OCI-LY7 (cell line): Measurements from ENCODE around the gene PRIMA1.

ENCODE experiments used
- EZH2phosphoT487 ChIP-seq: fragments of 200-600 bp; sonication (generic); IDR thresholded peaks from 2 replicates; pipeline ENCODE4 v1.6.1; 2018; ENCODE audit warnings: low read depth, borderline replicate concordance, mild to moderate bottlenecking, mixed run types, antibody characterized with exemption, low read length, moderate library complexity, mixed read lengths
- TF ChIP-seq, protein P1 (sequence below): fragments of 200-600 bp; sonication (generic); conservative IDR thresholded peaks from 2 replicates; pipeline ENCODE4 v1.5.1; 2014; ENCODE audit warnings: mild to moderate bottlenecking, antibody characterized with exemption, low read length, moderate library complexity, mixed read lengths

GRCh38 chr14:93725993-93726392, 62.3 kb downstream of the PRIMA1 start:
- no peak for TF ChIP-seq EZH2phosphoT487
- TF ChIP-seq, protein P1, sequence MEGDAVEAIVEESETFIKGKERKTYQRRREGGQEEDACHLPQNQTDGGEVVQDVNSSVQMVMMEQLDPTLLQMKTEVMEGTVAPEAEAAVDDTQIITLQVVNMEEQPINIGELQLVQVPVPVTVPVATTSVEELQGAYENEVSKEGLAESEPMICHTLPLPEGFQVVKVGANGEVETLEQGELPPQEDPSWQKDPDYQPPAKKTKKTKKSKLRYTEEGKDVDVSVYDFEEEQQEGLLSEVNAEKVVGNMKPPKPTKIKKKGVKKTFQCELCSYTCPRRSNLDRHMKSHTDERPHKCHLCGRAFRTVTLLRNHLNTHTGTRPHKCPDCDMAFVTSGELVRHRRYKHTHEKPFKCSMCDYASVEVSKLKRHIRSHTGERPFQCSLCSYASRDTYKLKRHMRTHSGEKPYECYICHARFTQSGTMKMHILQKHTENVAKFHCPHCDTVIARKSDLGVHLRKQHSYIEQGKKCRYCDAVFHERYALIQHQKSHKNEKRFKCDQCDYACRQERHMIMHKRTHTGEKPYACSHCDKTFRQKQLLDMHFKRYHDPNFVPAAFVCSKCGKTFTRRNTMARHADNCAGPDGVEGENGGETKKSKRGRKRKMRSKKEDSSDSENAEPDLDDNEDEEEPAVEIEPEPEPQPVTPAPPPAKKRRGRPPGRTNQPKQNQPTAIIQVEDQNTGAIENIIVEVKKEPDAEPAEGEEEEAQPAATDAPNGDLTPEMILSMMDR = no peak
